H1 (cell line): Measurements from ENCODE around the gene ARHGAP23. TPM values are rescaled to one million over a fixed set of nuclear protein-coding genes. Genes with fewer than 3 reads are reported as not detected.

Experiments used
- CTCF ChIA-PET: fragments of 300-600 bp; sonication (Branson Sonifier 250); formaldehyde crosslinking; loops from one replicate; lab custom pipeline; 2021; ENCODE audit not compliant: partially characterized antibody; lab: Charles Lee
- POLR2A ChIA-PET: fragments of 300-600 bp; sonication (Branson Sonifier 250); formaldehyde crosslinking; loops from one replicate; lab custom pipeline; 2021; ENCODE audit warnings: inconsistent platforms; ENCODE audit not compliant: partially characterized antibody; lab: Charles Lee
- DNase-seq, 2 experiments: peaks; one replicate each; pipeline versions ENCODE4 v3.0.0 to v3.0.0-alpha.2; 2010 to 2022; ENCODE audit warnings: low spot score in 2 of 2, low read depth in 1 of 2, mixed read lengths in 1 of 2
- FAIRE-seq: peaks from 2 replicates; lab custom pipeline; 2011; peaks lifted over from hg19 to GRCh38; lab: Jason Lieb, UNC
- H2AFZ ChIP-seq: 2 replicates; pipeline ENCODE4 v1.8.1; 2012; ENCODE audit warnings: low read length, inconsistent platforms
- H2AK5ac ChIP-seq: 2 replicates; pipeline ENCODE4 v1.6.1; 2013; ENCODE audit warnings: low read depth, low read length
- H2BK120ac ChIP-seq: replicated peaks from 2 replicates; pipeline ENCODE3; 2013; ENCODE audit warnings: low read depth, low read length, inconsistent platforms
- H2BK12ac ChIP-seq: 2 replicates; pipeline ENCODE4 v1.6.1; 2013; ENCODE audit warnings: low read depth, low read length
- H2BK15ac ChIP-seq: 2 replicates; pipeline ENCODE4 v1.6.1; 2013; ENCODE audit warnings: low read length
- H2BK20ac ChIP-seq: 2 replicates; pipeline ENCODE4 v1.6.1; 2013; ENCODE audit warnings: low read length
- H2BK5ac ChIP-seq: 2 replicates; pipeline ENCODE4 v1.6.1; 2013; ENCODE audit warnings: low read depth, low read length
- H3K14ac ChIP-seq: 2 replicates; pipeline ENCODE4 v1.6.1; 2013; ENCODE audit warnings: inconsistent platforms; ENCODE audit not compliant: insufficient read length
- H3K18ac ChIP-seq: 2 replicates; pipeline ENCODE4 v1.6.1; 2013; ENCODE audit warnings: low read length; ENCODE audit errors: extremely low read depth
- H3K23ac ChIP-seq: 2 replicates; pipeline ENCODE4 v1.6.1; 2013; ENCODE audit warnings: inconsistent platforms; ENCODE audit not compliant: insufficient read length
- H3K23me2 ChIP-seq: 2 replicates; pipeline ENCODE4 v1.6.1; 2013; ENCODE audit warnings: low read depth, low read length
- H3K27ac ChIP-seq: 2 replicates; pipeline ENCODE4 v1.6.1; 2011; ENCODE audit warnings: low read depth, low read length, inconsistent platforms
- H3K27me3 ChIP-seq, 4 experiments: replicated peaks in 1 of 4; 1 replicate in 1 of 4; 2 replicates in 3 of 4; pipeline versions ENCODE4 v1.6.1 to v1.8.1; 2011 to 2013; ENCODE audit warnings: low read length in 3 of 4, mild to moderate bottlenecking in 3 of 4, inconsistent platforms in 2 of 4, mixed read lengths in 2 of 4, moderate library complexity in 1 of 4; ENCODE audit not compliant: control insufficient read depth in 3 of 4, insufficient read depth in 3 of 4; ENCODE audit errors: extremely low read depth in 1 of 4
- H3K36me3 ChIP-seq, 4 experiments: 2 replicates each; pipeline versions ENCODE4 v1.6.1 to v1.8.1; 2011 to 2013; ENCODE audit warnings: mild to moderate bottlenecking in 4 of 4, low read length in 3 of 4, moderate library complexity in 2 of 4, control low read depth in 1 of 4, inconsistent platforms in 1 of 4; ENCODE audit not compliant: insufficient read depth in 4 of 4, control insufficient read depth in 2 of 4
- H3K4ac ChIP-seq: replicated peaks from 2 replicates; pipeline ENCODE3; 2013; ENCODE audit warnings: low read length, low read depth, mixed read lengths, inconsistent platforms; ENCODE audit not compliant: insufficient read length
- H3K4me1 ChIP-seq, 4 experiments: replicated peaks in 1 of 4; 1 replicate in 1 of 4; 2 replicates in 3 of 4; pipeline versions ENCODE4 v1.6.1 to v1.8.1; 2011 to 2013; ENCODE audit warnings: low read length in 3 of 4, inconsistent platforms in 2 of 4, mixed read lengths in 1 of 4; ENCODE audit not compliant: insufficient read depth in 4 of 4, control insufficient read depth in 3 of 4
- H3K4me2 ChIP-seq, 2 experiments: 2 replicates each; pipeline versions ENCODE4 v1.6.1 to v1.8.1; 2011 to 2013; ENCODE audit warnings: low read depth in 2 of 2, low read length in 2 of 2, control low read depth in 1 of 2, inconsistent platforms in 1 of 2, mild to moderate bottlenecking in 1 of 2; ENCODE audit not compliant: insufficient read depth in 1 of 2
- H3K4me3 ChIP-seq, 4 experiments: fragments of 200-600, 300-600 bp in 1 of 4; sonication (generic), shearing (Covaris generic), sonication (Bioruptor Twin) in 1 of 4; 2 replicates each; pipeline versions ENCODE4 v1.5.1 to v1.8.1; 2011 to 2016; ENCODE audit warnings: low read length in 4 of 4, low read depth in 3 of 4, control low read depth in 2 of 4, inconsistent platforms in 2 of 4, mild to moderate bottlenecking in 2 of 4, mixed read lengths in 1 of 4, moderate library complexity in 1 of 4; ENCODE audit not compliant: insufficient read depth in 2 of 4; ENCODE audit errors: extremely low read depth in 1 of 4
- H3K56ac ChIP-seq: replicated peaks from 2 replicates; pipeline ENCODE3; 2013; ENCODE audit warnings: low read depth, mild to moderate bottlenecking, mixed read lengths, low read length, inconsistent platforms; ENCODE audit not compliant: insufficient read length
- H3K79me1 ChIP-seq: 2 replicates; pipeline ENCODE4 v1.6.1; 2013; ENCODE audit warnings: low read depth, low read length, control low read depth
- H3K79me2 ChIP-seq, 2 experiments: 2 replicates each; pipeline versions ENCODE4 v1.6.1 to v1.8.1; 2012 to 2013; ENCODE audit warnings: low read length in 2 of 2, mild to moderate bottlenecking in 2 of 2, inconsistent platforms in 1 of 2; ENCODE audit not compliant: insufficient read depth in 2 of 2, control insufficient read depth in 1 of 2
- H3K9ac ChIP-seq, 4 experiments: replicated peaks in 1 of 4; 1 replicate in 1 of 4; 2 replicates in 3 of 4; pipeline versions ENCODE4 v1.6.1 to v1.8.1; 2011 to 2013; ENCODE audit warnings: low read depth in 3 of 4, low read length in 3 of 4, control low read depth in 2 of 4, mild to moderate bottlenecking in 2 of 4, moderate library complexity in 2 of 4, inconsistent platforms in 1 of 4; ENCODE audit errors: extremely low read depth in 1 of 4
- H3K9me3 ChIP-seq, 2 experiments: 2 replicates each; pipeline versions ENCODE4 v1.6.1 to v1.8.1; 2012 to 2013; ENCODE audit warnings: mild to moderate bottlenecking in 2 of 2, moderate library complexity in 2 of 2, control low read depth in 1 of 2, inconsistent platforms in 1 of 2, low read depth in 1 of 2, low read length in 1 of 2, mixed read lengths in 1 of 2; ENCODE audit not compliant: insufficient read depth in 2 of 2
- H4K20me1 ChIP-seq, 2 experiments: replicated peaks in 1 of 2; 2 replicates each; pipeline versions ENCODE3 to v1.8.1; 2011 to 2013; ENCODE audit warnings: inconsistent platforms in 2 of 2, low read length in 2 of 2, mild to moderate bottlenecking in 1 of 2; ENCODE audit not compliant: insufficient read depth in 2 of 2, control insufficient read depth in 1 of 2
- H4K5ac ChIP-seq: 2 replicates; pipeline ENCODE4 v1.6.1; 2013; ENCODE audit warnings: low read length, low read depth, mixed read lengths, inconsistent platforms; ENCODE audit not compliant: insufficient read length
- H4K8ac ChIP-seq: 2 replicates; pipeline ENCODE4 v1.8.0; 2013; ENCODE audit warnings: mild to moderate bottlenecking, moderate library complexity, low read length, inconsistent platforms; ENCODE audit not compliant: insufficient read depth; ENCODE audit errors: extremely low read depth
- H4K91ac ChIP-seq: replicated peaks from 2 replicates; pipeline ENCODE3; 2013; ENCODE audit warnings: low read length, mixed read lengths, inconsistent platforms; ENCODE audit not compliant: insufficient read length
- RNF2 ChIP-seq: fragments of 200-900, 300-1000 bp; sonication (generic); IDR thresholded peaks from 2 replicates; pipeline ENCODE4 v1.7.1; 2016; ENCODE audit warnings: borderline replicate concordance, low read depth, mild to moderate bottlenecking, antibody characterized with exemption, low read length; ENCODE audit not compliant: poor library complexity, severe bottlenecking; ENCODE audit errors: missing control alignments
- TCF12 ChIP-seq: IDR thresholded peaks from 2 replicates; pipeline ENCODE4 v1.6.1; 2011; ENCODE audit warnings: low read depth, mild to moderate bottlenecking, low read length
- WGBS, 2 experiments: shearing (Covaris generic) in 1 of 2; methylation state at CpG; one replicate each; pipeline versions ENCODE4 v1.1.6 to v1.1.7; 2013 to 2015; ENCODE audit warnings: low lambda C conversion rate in 2 of 2, mixed read lengths in 2 of 2, inconsistent platforms in 1 of 2, low coverage in 1 of 2, missing lambda C conversion rate in 1 of 2; ENCODE audit not compliant: insufficient replicate concordance in 2 of 2, insufficient coverage in 1 of 2, insufficient read length in 1 of 2; ENCODE audit errors: extremely low coverage in 1 of 2, missing lambda C conversion rate in 1 of 2; 5-methylcytosine and 5-hydroxymethylcytosine counted together
- polyA plus RNA-seq, 7 experiments: library from polyadenylated mRNA; depleted of rRNA in 3 of 7; stranded (reverse) in 5 of 7; unstranded in 2 of 7; fragments of >200 nt in 5 of 7; fragments of 200-250 nt in 2 of 7; gene quantifications; 1 replicate in 5 of 7; 2 replicates in 1 of 7; 4 replicates in 1 of 7; pipeline versions ENCODE4 v1.2.1 to v1.2.3, GENCODE V29; 2011 to 2013; ENCODE audit warnings: missing spikeins in 2 of 7, mixed read lengths in 2 of 7
- total RNA-seq: library from RNA; stranded (reverse); fragmentation: NEBNext Ultra II Directional; extraction: Animal tissue kit (Norgen Biotek cat#: 25700); gene quantifications from 2 replicates; pipeline ENCODE4 v1.2.1, GENCODE V29; 2021

ARHGAP23 gene
- total and polyA plus RNA-seq, 2 of the 8 experiments (the other 6 are each of a cell fraction or from before 2014, with no cell fraction given), result 16.3 to 107 TPM

DNA sequence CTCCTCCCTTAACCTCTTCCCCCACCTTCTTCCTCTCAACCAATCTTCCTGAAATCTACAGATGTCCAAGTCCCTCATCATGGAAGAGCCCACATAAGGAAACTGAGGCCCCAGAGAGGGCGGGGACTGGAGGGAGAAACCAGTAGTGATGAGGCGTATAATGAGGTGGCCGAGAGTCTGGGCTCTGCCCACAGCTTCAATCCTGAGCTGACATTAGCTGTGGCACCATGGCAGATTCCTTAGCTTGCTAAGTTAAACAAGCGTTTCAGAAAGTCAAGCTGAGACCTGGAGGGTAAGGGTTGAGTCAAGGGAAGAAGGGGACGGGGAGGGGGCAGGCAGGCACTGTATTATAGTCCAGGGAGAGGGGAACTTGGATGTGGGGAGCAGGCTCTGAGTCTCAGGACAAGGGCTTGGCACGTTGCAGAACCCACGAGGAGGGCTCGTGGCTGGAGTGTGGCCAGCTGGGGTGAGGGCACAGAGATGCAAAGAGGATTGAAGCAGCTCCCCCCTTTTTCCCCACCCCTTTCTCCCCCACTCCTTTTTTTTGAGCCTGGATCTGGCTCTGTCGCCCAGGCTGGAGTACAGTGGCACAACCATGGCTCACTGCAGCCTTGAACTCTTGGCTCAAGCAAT lies 13.3 kb downstream of the ARHGAP23 start:
- Histone ChIP-seq H2BK20ac (peak overlapping the region; percentile 92), H3K56ac (peak overlapping the region; percentile 70), H3K36me3 (no peaks in the 10 kb centered on the region), H3K27ac (peak overlapping the region; percentile 61), H2AFZ (no peak overlapping the region), H2BK120ac (no peak overlapping the region), H3K4ac (peak overlapping the region; percentile 73), H3K4me3 (peak overlapping the region in 1 of 4 experiments; percentile 34; a peak in 3 of 8 replicates), H4K5ac (peak overlapping the region; percentile 41), H4K8ac (no peak overlapping the region), H3K4me1 (peaks cover 3 to 41% (median 22%) of the 10 kb centered on the region in 4 experiments), H3K23me2 (no peaks in the 10 kb centered on the region), H3K27me3 (no peaks in the 10 kb centered on the region), H4K91ac (peak overlapping the region; percentile 82), H2BK15ac (no peak overlapping the region), H2BK5ac (peak overlapping the region; percentile 95), H3K9ac (no peak overlapping the region), H4K20me1 (peaks cover 0 to 3% of the 10 kb centered on the region in 2 experiments), H3K79me2 (peaks cover 0 to 73% of the 10 kb centered on the region in 2 experiments; a peak in 2 of 4 replicates), H3K18ac (peak overlapping the region; percentile 84), H3K9me3 (no peaks in the 10 kb centered on the region), H2AK5ac (peak overlapping the region; percentile 97), H3K79me1 (peaks cover 10% of the 10 kb centered on the region), H2BK12ac (peak overlapping the region; percentile 92), H3K23ac (no peak overlapping the region), H3K14ac (no peak overlapping the region), H3K4me2 (peak overlapping the region; percentile 37 to 56)
- no peak for DNase-seq
- ChIA-PET CTCF (interaction anchor here (0.6 to 12.9 kb wide), 18 partner anchors 9 to 255 kb away, joined by 3 to 204 read pairs (median 4); partner anchors contain the start of gene ARHGAP23), POLR2A (interaction anchor here (0.9 to 10.5 kb wide), 10 partner anchors 9 to 66 kb away, joined by 3 to 107 read pairs (median 8); partner anchors contain the start of gene ARHGAP23)
- 57% methylated on average over 8 of the region's 9 CpGs; no CpG with 5 or more reads in 1 of the 2 experiments for WGBS, 2 experiments
- no peak for FAIRE-seq
- TF ChIP-seq RNF2, result no peak
- 0 out of 2 replicates have a peak, but pooled peaks have one; percentile 1 for TF ChIP-seq TCF12
